Measurements from ENCODE around the gene RPL38.
"Not testable (repeated sequence)": the region's sequence is repeated elsewhere in the genome, so short reads cannot be mapped to it uniquely, and the experiment has no call there.

The RPL38 gene

GRCh38 chr17:74185571-74186185, 17.8 kb upstream of the RPL38 start:
- no peak for DNase-seq

GRCh38 chr17:74186498-74186897, 17.0 kb upstream of the RPL38 start:
- DNase-seq, result no peak

GRCh38 chr17:74187761-74188160, 15.7 kb upstream of the RPL38 start:
- peak; percentile 73 for DNase-seq

- not testable (repeated sequence) for DNase-seq
These were observed 14.8 kb upstream of the RPL38 start for GRCh38 chr17:74188687-74189086.

GRCh38 chr17:74190154-74190553, 13.3 kb upstream of the RPL38 start:
- peak; percentile 94 for DNase-seq

- peak; percentile 87 for DNase-seq
These were observed 12.6 kb upstream of the RPL38 start for GRCh38 chr17:74190807-74191406.

- peak; percentile 99 for DNase-seq
These were observed 10.3 kb upstream of the RPL38 start for GRCh38 chr17:74192950-74193781.

- DNase-seq, result peak; percentile 56
These were observed 8.8 kb upstream of the RPL38 start for GRCh38 chr17:74194682-74195081.

GRCh38 chr17:74196541-74197317, 6.7 kb upstream of the RPL38 start:
- DNase-seq, result peak; percentile 50

GRCh38 chr17:74197801-74198200, 5.7 kb upstream of the RPL38 start:
- no peak for DNase-seq

- no peak for DNase-seq
These were observed 4.8 kb upstream of the RPL38 start for GRCh38 chr17:74198694-74199093.

- peak; percentile 84 for DNase-seq
These were observed 4.0 kb upstream of the RPL38 start for GRCh38 chr17:74199306-74200092.

GRCh38 chr17:74200112-74200511, 3.4 kb upstream of the RPL38 start:
- DNase-seq, result peak; percentile 29

GRCh38 chr17:74201250-74201649, 2.2 kb upstream of the RPL38 start:
- peak; percentile 93 for DNase-seq

- no peak for DNase-seq
These were observed 1.5 kb upstream of the RPL38 start for GRCh38 chr17:74201948-74202347.

GRCh38 chr17:74202938-74203337, 540 bp upstream of the RPL38 start:
- peak; percentile 75 for DNase-seq

GRCh38 chr17:74204474-74204873, 996 bp downstream of the RPL38 start:
- DNase-seq, result no peak

- no peak for DNase-seq
These were observed 1.8 kb downstream of the RPL38 start for GRCh38 chr17:74205274-74205673.

GRCh38 chr17:74206332-74206818, 2.9 kb downstream of the RPL38 start:
- no peak for DNase-seq

GRCh38 chr17:74210191-74211140, 7.0 kb downstream of the RPL38 start:
- DNase-seq, result peak; percentile 95
